Aorta (tissue), 5 donors: ENCODE results near the gene GJD3. TPM values are rescaled to one million over a fixed set of nuclear protein-coding genes. Genes with fewer than 3 reads are reported as not detected.
A peak's percentile ranks its signal among the peaks of the same experiment; 100 is the strongest.

Experiments used
- ATAC-seq: fragments of 200-7000 bp; cut with Tn5 transposase; one replicate; pipeline ENCODE4 v1.9.1; 2022; ENCODE audit warnings: moderate library complexity; ENCODE audit not compliant: low FRiP score
- DNase-seq, 2 donors: peaks; one replicate each; pipeline ENCODE4 v3.0.0-alpha.2; 2020
- H3K27ac ChIP-seq, 2 donors: one replicate each; pipeline ENCODE4 v1.5.1; 2013; ENCODE audit warnings: low read length in 2 of 2, mild to moderate bottlenecking in 2 of 2, moderate library complexity in 2 of 2, control low read depth in 1 of 2, inconsistent platforms in 1 of 2, low read depth in 1 of 2
- H3K27me3 ChIP-seq, 2 donors: one replicate each; pipeline ENCODE4 v1.6.1; 2013; ENCODE audit warnings: control low read depth in 1 of 2, low read length in 1 of 2, mild to moderate bottlenecking in 1 of 2, moderate library complexity in 1 of 2; ENCODE audit not compliant: insufficient read depth in 2 of 2, control insufficient read depth in 1 of 2
- H3K36me3 ChIP-seq, 2 donors: one replicate each; pipeline ENCODE4 v1.6.1; 2013; ENCODE audit warnings: control low read depth in 1 of 2, low read length in 1 of 2, mild to moderate bottlenecking in 1 of 2; ENCODE audit not compliant: insufficient read depth in 2 of 2, control insufficient read depth in 1 of 2
- H3K4me1 ChIP-seq, 2 donors: one replicate each; pipeline ENCODE4 v1.6.1; 2013; ENCODE audit warnings: low read length in 2 of 2, control low read depth in 1 of 2, mild to moderate bottlenecking in 1 of 2, moderate library complexity in 1 of 2; ENCODE audit not compliant: insufficient read depth in 2 of 2, control insufficient read depth in 1 of 2
- H3K4me3 ChIP-seq, 2 donors: one replicate each; pipeline ENCODE4 v1.5.1; 2013; ENCODE audit warnings: low read length in 2 of 2, control low read depth in 1 of 2, mild to moderate bottlenecking in 1 of 2
- H3K9me3 ChIP-seq: one replicate; pipeline ENCODE4 v1.6.1; 2013; ENCODE audit warnings: mild to moderate bottlenecking, low read length; ENCODE audit not compliant: control insufficient read depth
- WGBS, 2 donors: extraction: QIAGEN DNeasy Blood & Tissue Kit; methylation state at CpG; one replicate each; pipeline ENCODE4 v1.1.7; 2013; 5-methylcytosine and 5-hydroxymethylcytosine counted together
- intact Hi-C, 2 donors: fragments of 100-400 bp; cut with DNase I; formaldehyde crosslinking; loops; one replicate each; pipeline versions ENCODE4 v1.14.2 to v1.15.0; 2022
- polyA plus RNA-seq, 2 donors: library from polyadenylated mRNA; stranded (reverse); fragments of 200-250 nt; gene quantifications; one replicate each; pipeline ENCODE4 v1.2.3, GENCODE V29; 2013
- total RNA-seq, 2 donors: library from RNA; stranded (reverse); fragmentation: NEBNext Ultra II Directional; extraction: Animal tissue kit (Norgen Biotek cat#: 25700); gene quantifications; one replicate each; pipeline ENCODE4 v1.2.1, GENCODE V29; 2021
- donor health status: healthy with polysubstance abuse.
- donor health status: Bipolar disorder and iron deficiency.
- donor health status: DM: no; HTN: no; CAD: no.
- donor health status: DM: no; HTN: no; CAD: no.
- donor health status: DM: yes; HTN: yes; CAD: no.

Gene GJD3
- total and polyA plus RNA-seq, 4 donors = 1.8 to 2.2 TPM; not detected in 2

DNA sequence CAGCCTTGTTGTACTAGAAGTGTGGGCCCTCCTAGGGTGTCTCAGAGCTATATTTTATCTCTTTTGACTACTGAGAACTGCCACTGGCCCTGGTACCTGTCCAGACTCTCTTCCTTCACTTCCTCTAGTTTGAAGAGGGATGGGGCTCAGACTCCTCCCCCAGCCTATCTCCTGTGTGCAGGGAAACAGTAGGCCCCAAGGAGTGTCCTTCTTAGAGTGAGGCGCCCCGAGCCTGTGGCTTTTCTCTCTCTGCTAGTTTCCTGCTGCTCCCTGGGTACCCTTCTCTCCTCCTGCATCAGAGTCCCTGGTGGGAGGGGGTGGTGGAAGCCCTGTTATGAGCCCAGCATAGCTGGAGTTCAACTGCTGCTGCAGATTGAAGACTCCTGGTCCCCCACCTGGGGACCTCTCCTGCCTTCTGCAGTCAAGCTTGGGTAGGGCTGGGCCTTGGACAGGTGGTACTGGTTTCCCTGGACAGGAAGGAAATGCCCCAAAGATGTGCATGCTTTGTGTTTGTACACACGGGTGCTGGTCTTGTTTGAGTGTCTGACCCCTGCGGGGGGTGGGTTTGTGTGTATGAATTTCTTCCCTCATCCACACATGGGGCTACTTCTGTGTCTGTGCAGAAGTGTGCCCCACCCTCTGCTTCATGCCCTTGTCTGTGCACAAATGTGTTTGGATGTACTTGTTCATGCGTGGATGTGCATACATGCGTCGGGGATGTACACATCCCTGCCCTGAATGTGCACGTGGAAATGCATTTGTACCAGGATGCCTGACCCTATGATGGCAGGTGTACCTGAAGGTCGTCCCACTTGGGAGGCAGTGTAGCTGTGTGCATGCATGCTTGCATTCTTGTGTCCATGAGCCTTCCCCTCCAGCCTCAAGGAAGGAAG is 48.6 kb downstream of the GJD3 start:
- no peaks in the 10 kb centered on the region for H3K36me3 ChIP-seq
- H3K4me1 ChIP-seq = peaks cover 3 to 9% of the 10 kb centered on the region in 2 donors
- WGBS, 2 donors = 56% methylated on average over 9 of the region's 9 CpGs
- H3K27ac ChIP-seq = peak overlapping the region in 1 of 2 donors; percentile 74
- no peak overlapping the region for H3K4me3 ChIP-seq
- H3K27me3 ChIP-seq = no peaks in the 10 kb centered on the region
- ATAC-seq (no peak), DNase-seq (peak in 1 of 2 donors; percentile 26)
- intact Hi-C loops = no loop called here
- no peaks in the 10 kb centered on the region for H3K9me3 ChIP-seq

DNA sequence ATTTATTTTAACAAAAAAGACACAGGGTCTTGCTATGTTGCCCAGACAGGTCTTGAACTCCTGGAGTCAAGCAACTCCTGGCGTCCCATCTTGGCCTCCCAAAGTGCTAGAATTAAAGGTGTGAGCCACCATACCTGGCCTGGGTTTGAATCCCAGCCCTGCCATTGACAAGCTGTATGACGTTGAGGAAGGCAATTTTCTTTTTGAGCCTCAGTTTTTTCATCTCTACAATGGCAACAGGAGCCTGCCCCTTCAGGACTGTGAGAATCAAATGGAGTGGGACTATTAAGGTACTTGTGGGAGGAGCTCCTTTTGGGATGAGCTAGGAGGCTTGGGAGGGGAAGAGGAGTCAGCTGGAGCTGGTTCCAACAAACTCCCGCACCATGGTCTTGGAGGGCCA is 49.3 kb downstream of the GJD3 start:
- DNase-seq (peak in 1 of 2 donors; percentile 9), ATAC-seq (no peak)
- no peaks in the 10 kb centered on the region for H3K9me3 ChIP-seq
- peaks cover 5 to 9% of the 10 kb centered on the region in 2 donors for H3K4me1 ChIP-seq
- no peak overlapping the region for H3K4me3 ChIP-seq
- 87 to 89% methylated on average over 3 of the region's 3 CpGs for WGBS, 2 donors
- peak overlapping the region in 1 of 2 donors; percentile 74 for H3K27ac ChIP-seq
- H3K36me3 ChIP-seq = no peaks in the 10 kb centered on the region
- intact Hi-C loops = no loop called here
- H3K27me3 ChIP-seq = no peaks in the 10 kb centered on the region

GRCh38 chr17:40314584-40314956 is 50.0 kb downstream of the GJD3 start:
- peaks cover 5 to 9% of the 10 kb centered on the region in 2 donors for H3K4me1 ChIP-seq
- H3K27ac ChIP-seq = peak overlapping the region; percentile 16 to 65
- ATAC-seq (peak; percentile 15), DNase-seq (peak; percentile 96 to 99)
- H3K27me3 ChIP-seq = no peaks in the 10 kb centered on the region
- intact Hi-C loops = no loop called here
- 1 to 7% methylated on average over 3 of the region's 3 CpGs for WGBS, 2 donors
- H3K9me3 ChIP-seq = no peaks in the 10 kb centered on the region
- no peak overlapping the region for H3K4me3 ChIP-seq
- no peaks in the 10 kb centered on the region for H3K36me3 ChIP-seq

GRCh38 chr17:40313668-40314583 is 50.6 kb downstream of the GJD3 start:
- Histone ChIP-seq H3K27me3 (no peaks in the 10 kb centered on the region), H3K9me3 (no peaks in the 10 kb centered on the region), H3K4me3 (no peak overlapping the region), H3K4me1 (peaks cover 5 to 15% of the 10 kb centered on the region in 2 donors), H3K36me3 (no peaks in the 10 kb centered on the region), H3K27ac (peak overlapping the region; percentile 16 to 90)
- no peak for ATAC-seq
- 32 to 33% methylated on average over 6 to 7 of the region's 7 CpGs for WGBS, 2 donors
- DNase-seq = peak in 1 of 2 donors; percentile 45
- intact Hi-C loops = no loop called here

Other genes starting within 250 kb of the GJD3 start
- 100 to 1,000 TPM in 1 of 2 donors, 10 to 100 TPM in 1; 81.0 to 100 TPM for gene MSL1, start 242.8 kb downstream of the GJD3 start, total RNA-seq
- 100 to 1,000 TPM in 1 of 2 donors, 10 to 100 TPM in 1; 21.2 to 171 TPM for gene MSL1, start 242.8 kb downstream of the GJD3 start, polyA plus RNA-seq
- 100 to 1,000 TPM; 115 to 116 TPM for gene CASC3, start 224.2 kb downstream of the GJD3 start, total RNA-seq
- 10 to 100 TPM; 68.3 to 94.7 TPM for gene CASC3, start 224.2 kb downstream of the GJD3 start, polyA plus RNA-seq
- gene RAPGEFL1, start 187.3 kb downstream of the GJD3 start, total RNA-seq = 10 to 100 TPM; 13.9 to 16.6 TPM
- 1 to 10 TPM; 6.4 to 8.5 TPM for gene RAPGEFL1, start 187.3 kb downstream of the GJD3 start, polyA plus RNA-seq
- 10 to 100 TPM; 26.2 to 28.6 TPM for gene WIPF2, start 145.4 kb downstream of the GJD3 start, total RNA-seq
- gene WIPF2, start 145.4 kb downstream of the GJD3 start, polyA plus RNA-seq = 10 to 100 TPM in 1 of 2 donors, 1 to 10 TPM in 1; 6.3 to 10.5 TPM
- 1 to 10 TPM; 1.7 to 2.5 TPM for gene CDC6, start 76.9 kb downstream of the GJD3 start, total RNA-seq
- gene CDC6, start 76.9 kb downstream of the GJD3 start, polyA plus RNA-seq = 1 to 10 TPM in 1 of 2 donors, under 1 TPM in 1; 0.38 to 1.6 TPM
- gene RARA, start 55.6 kb downstream of the GJD3 start, total RNA-seq = 10 to 100 TPM; 52.7 to 88.3 TPM
- 10 to 100 TPM; 10.6 to 25.6 TPM for gene RARA, start 55.6 kb downstream of the GJD3 start, polyA plus RNA-seq
- 1 to 10 TPM; 1.8 to 4.4 TPM for gene TOP2A, start 53.2 kb upstream of the GJD3 start, total RNA-seq
- 1 to 10 TPM in 1 of 2 donors, under 1 TPM in 1; 0.25 to 2.1 TPM for gene TOP2A, start 53.2 kb upstream of the GJD3 start, polyA plus RNA-seq
- gene IGFBP4, start 78.7 kb upstream of the GJD3 start, total RNA-seq = 1,000 to 10,000 TPM in 1 of 2 donors, 100 to 1,000 TPM in 1; 799 to 1,001 TPM
- gene IGFBP4, start 78.7 kb upstream of the GJD3 start, polyA plus RNA-seq = 100 to 1,000 TPM in 1 of 2 donors, 10 to 100 TPM in 1; 99.2 to 457 TPM
- under 1 TPM in 1 of 2 donors, not detected in 1; 0.39 TPM for gene TNS4, start 136.9 kb upstream of the GJD3 start, total RNA-seq
- gene TNS4, start 136.9 kb upstream of the GJD3 start, polyA plus RNA-seq = under 1 TPM in 1 of 2 donors, not detected in 1; 0.05 TPM
- under 1 TPM; 0.62 to 0.84 TPM for gene CCR7, start 200.7 kb upstream of the GJD3 start, total RNA-seq
- under 1 TPM; 0.08 to 0.13 TPM for gene CCR7, start 200.7 kb upstream of the GJD3 start, polyA plus RNA-seq